Activated B cell treated with CpG ODN at 0.5 μM for 24 hours (primary cell): ENCODE results near the gene RASAL1. TPM values are rescaled to one million over a fixed set of nuclear protein-coding genes. Genes with fewer than 3 reads are reported as not detected.

Experiments used
- ATAC-seq: fragments of 200-7000 bp; cut with Tn5 transposase; one replicate; pipeline ENCODE4 v1.10.0; 2021; ENCODE audit warnings: low read depth, mild to moderate bottlenecking, moderate library complexity
- CTCF ChIA-PET: fragments of 350-600 bp; sonication (Branson Sonifier 250); formaldehyde crosslinking; loops from one replicate; lab custom pipeline; 2021; ENCODE audit warnings: antibody characterized with exemption; lab: Charles Lee
- POLR2A ChIA-PET: fragments of 350-600 bp; sonication (Branson Sonifier 250); formaldehyde crosslinking; loops from one replicate; lab custom pipeline; 2021; ENCODE audit warnings: antibody characterized with exemption; lab: Charles Lee
- DNase-seq: peaks from one replicate; pipeline ENCODE4 v3.0.0; 2022
- H3K27ac Mint-ChIP-seq: one replicate; pipeline ENCODE4 v1.8.0; 2020; ENCODE audit warnings: mixed read lengths
- H3K27me3 Mint-ChIP-seq: one replicate; pipeline ENCODE4 v1.8.0; 2021; ENCODE audit warnings: mixed read lengths
- H3K36me3 Mint-ChIP-seq: one replicate; pipeline ENCODE4 v1.8.0; 2021; ENCODE audit warnings: low read depth, mixed read lengths
- H3K4me1 Mint-ChIP-seq: one replicate; pipeline ENCODE4 v1.8.0; 2021; ENCODE audit warnings: mixed read lengths
- H3K4me3 Mint-ChIP-seq: one replicate; pipeline ENCODE4 v1.8.0; 2020; ENCODE audit warnings: mild to moderate bottlenecking, mixed read lengths
- H3K9me3 Mint-ChIP-seq: one replicate; pipeline ENCODE4 v1.8.0; 2020; ENCODE audit warnings: mixed read lengths
- CTCF ChIP-seq: fragments of 200-600 bp; IDR thresholded peaks from one replicate; pipeline ENCODE4 v1.8.0; 2022; ENCODE audit warnings: antibody characterized with exemption, mild to moderate bottlenecking
- intact Hi-C: fragments of 100-400 bp; cut with micrococcal nuclease; formaldehyde crosslinking; loops from one replicate; pipeline ENCODE4 v1.15.1; 2024
- total RNA-seq: library from RNA; stranded (reverse); gene quantifications from 2 replicates; pipeline ENCODE4 v1.2.3, GENCODE V29; 2022

Gene RASAL1
- total RNA-seq, 1 donor from 2014 or later, result 7.1 TPM

- intact Hi-C loops, result no loop called here
- no peaks in the 10 kb centered on the region for H3K9me3 Mint-ChIP-seq
- ChIA-PET POLR2A (interaction anchor here (0.7 to 1.4 kb wide), 3 partner anchors 9 to 56 kb away, joined by 3 to 7 read pairs (median 5); no protein-coding TSS in a partner anchor), CTCF (interaction anchor here (1.5 kb wide), 1 partner anchor 114 kb away, joined by 3 read pairs; no protein-coding TSS in a partner anchor)
- peak overlapping the region; percentile 35 for H3K27ac Mint-ChIP-seq
- H3K4me3 Mint-ChIP-seq, result no peak overlapping the region
- H3K27me3 Mint-ChIP-seq, result no peaks in the 10 kb centered on the region
- TF ChIP-seq CTCF, result no peak
- no peaks in the 10 kb centered on the region for H3K4me1 Mint-ChIP-seq
- ATAC-seq, result no peak
- DNase-seq, result no peak
- H3K36me3 Mint-ChIP-seq, result peaks cover 94% of the 10 kb centered on the region
These were observed 26.8 kb upstream of the RASAL1 start for GRCh38 chr12:113162102-113163029.

- Mint-ChIP-seq H3K27ac (peak overlapping the region; percentile 35), H3K27me3 (no peaks in the 10 kb centered on the region), H3K9me3 (no peaks in the 10 kb centered on the region), H3K36me3 (peaks cover 95% of the 10 kb centered on the region), H3K4me1 (no peaks in the 10 kb centered on the region), H3K4me3 (no peak overlapping the region)
- CTCF ChIA-PET, result interaction anchor here (1.5 kb wide), 1 partner anchor 11 kb away, joined by 4 read pairs; no protein-coding TSS in a partner anchor
- ATAC-seq (peak; percentile 84), DNase-seq (no peak)
- no peak for TF ChIP-seq CTCF
- POLR2A ChIA-PET, result interaction anchor here (0.7 to 0.8 kb wide), 2 partner anchors 32 to 55 kb away, joined by 5 to 7 read pairs; no protein-coding TSS in a partner anchor
- intact Hi-C loops, result no loop called here
These were observed 26.0 kb upstream of the RASAL1 start for GRCh38 chr12:113161415-113162016.

GRCh38 chr12:113159937-113160336 lies 24.4 kb upstream of the RASAL1 start:
- ATAC-seq, result no peak
- Mint-ChIP-seq H3K36me3 (peaks cover 81% of the 10 kb centered on the region), H3K4me1 (peaks cover 5% of the 10 kb centered on the region), H3K27me3 (peaks cover 2% of the 10 kb centered on the region), H3K27ac (no peak overlapping the region), H3K4me3 (no peak overlapping the region), H3K9me3 (no peaks in the 10 kb centered on the region)
- no peak for TF ChIP-seq CTCF
- intact Hi-C loops, result no loop called here
- ChIA-PET POLR2A (no interaction called here), CTCF (interaction anchor here (1.5 kb wide), 1 partner anchor 13 kb away, joined by 4 read pairs; no protein-coding TSS in a partner anchor)
- no peak for DNase-seq

- peaks cover 70% of the 10 kb centered on the region for H3K36me3 Mint-ChIP-seq
- intact Hi-C loops, result no loop called here
- DNase-seq (no peak), ATAC-seq (no peak)
- peaks cover 12% of the 10 kb centered on the region for H3K4me1 Mint-ChIP-seq
- H3K27me3 Mint-ChIP-seq, result peaks cover 2% of the 10 kb centered on the region
- no peak for TF ChIP-seq CTCF
- CTCF ChIA-PET, result no interaction called here
- no peak overlapping the region for H3K4me3 Mint-ChIP-seq
- no peaks in the 10 kb centered on the region for H3K9me3 Mint-ChIP-seq
- no peak overlapping the region for H3K27ac Mint-ChIP-seq
- POLR2A ChIA-PET, result interaction anchor here (0.5 kb wide), 1 partner anchor 73 kb away, joined by 4 read pairs; no protein-coding TSS in a partner anchor
These were observed 23.1 kb upstream of the RASAL1 start for GRCh38 chr12:113158439-113159203.
